Measurements from ENCODE around the gene KIAA1586.

DNA sequence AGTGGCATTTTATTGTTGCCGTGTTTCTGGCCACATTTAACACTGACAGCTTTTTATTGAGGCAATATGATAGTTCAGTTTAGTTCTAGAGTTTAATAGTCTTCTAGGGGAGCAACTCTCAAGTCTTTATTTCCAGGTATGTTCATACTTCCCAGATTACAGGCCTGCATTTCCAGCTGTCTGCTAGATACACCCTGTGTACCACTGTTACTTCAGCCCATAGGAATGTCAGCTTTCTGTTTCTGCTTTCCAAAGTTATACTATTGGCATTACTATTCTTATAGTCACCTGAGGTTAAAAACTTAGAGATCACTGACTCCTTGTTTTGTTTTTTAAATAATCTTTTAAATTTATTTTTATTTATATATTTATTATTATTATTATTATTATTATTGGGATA is 51.1 kb downstream of the KIAA1586 start:
- no peak for TF ChIP-seq EZH2 (IDR thresholded peaks at IDR 0.05)
- TF ChIP-seq POLR2AphosphoS5 (IDR thresholded peaks at IDR 0.05; ENCODE audit: borderline replicate concordance, low read depth, low read length), result no peak
- no peak for TF ChIP-seq FOXP2 (optimal IDR thresholded peaks at IDR 0.05; ENCODE audit: control extremely low read depth, extremely low read length, insufficient read depth)

Measured in SK-N-MC (cell line).